ENCODE data around the gene TRPV3.
"Not testable (repeated sequence)": the region's sequence is repeated elsewhere in the genome, so short reads cannot be mapped to it uniquely, and the experiment has no call there.

Gene TRPV3

DNA sequence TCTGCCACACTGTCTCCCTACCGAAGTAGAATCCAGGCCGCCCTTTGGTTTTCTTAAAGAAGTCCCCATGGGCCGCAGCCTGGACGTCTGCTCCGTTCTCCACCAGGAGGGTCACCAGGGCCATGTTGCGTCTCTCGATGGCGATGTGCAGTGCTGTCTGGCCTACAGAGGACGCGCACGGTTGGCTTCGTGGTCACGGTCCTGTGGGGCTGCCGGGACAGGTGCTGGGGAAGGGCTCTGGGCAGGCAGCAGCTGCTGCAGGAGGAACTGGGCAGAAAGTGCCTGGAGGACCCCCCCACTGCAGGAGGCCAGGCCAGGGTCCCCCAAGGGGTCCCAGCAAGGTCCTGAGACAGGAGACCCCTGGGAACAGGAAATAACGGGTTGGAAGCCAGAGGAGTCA, 32.6 kb upstream of the TRPV3 start:
- TF ChIP-seq, protein P1, sequence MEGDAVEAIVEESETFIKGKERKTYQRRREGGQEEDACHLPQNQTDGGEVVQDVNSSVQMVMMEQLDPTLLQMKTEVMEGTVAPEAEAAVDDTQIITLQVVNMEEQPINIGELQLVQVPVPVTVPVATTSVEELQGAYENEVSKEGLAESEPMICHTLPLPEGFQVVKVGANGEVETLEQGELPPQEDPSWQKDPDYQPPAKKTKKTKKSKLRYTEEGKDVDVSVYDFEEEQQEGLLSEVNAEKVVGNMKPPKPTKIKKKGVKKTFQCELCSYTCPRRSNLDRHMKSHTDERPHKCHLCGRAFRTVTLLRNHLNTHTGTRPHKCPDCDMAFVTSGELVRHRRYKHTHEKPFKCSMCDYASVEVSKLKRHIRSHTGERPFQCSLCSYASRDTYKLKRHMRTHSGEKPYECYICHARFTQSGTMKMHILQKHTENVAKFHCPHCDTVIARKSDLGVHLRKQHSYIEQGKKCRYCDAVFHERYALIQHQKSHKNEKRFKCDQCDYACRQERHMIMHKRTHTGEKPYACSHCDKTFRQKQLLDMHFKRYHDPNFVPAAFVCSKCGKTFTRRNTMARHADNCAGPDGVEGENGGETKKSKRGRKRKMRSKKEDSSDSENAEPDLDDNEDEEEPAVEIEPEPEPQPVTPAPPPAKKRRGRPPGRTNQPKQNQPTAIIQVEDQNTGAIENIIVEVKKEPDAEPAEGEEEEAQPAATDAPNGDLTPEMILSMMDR (IDR thresholded peaks at IDR 0.05; ENCODE audit: low read length, missing control alignments), result no peak
- H3K4me3 ChIP-seq (replicated peaks; ENCODE audit: low read depth, low read length), result no peak overlapping the region
- DNase-seq (ENCODE audit: low read depth), result no peak

DNA sequence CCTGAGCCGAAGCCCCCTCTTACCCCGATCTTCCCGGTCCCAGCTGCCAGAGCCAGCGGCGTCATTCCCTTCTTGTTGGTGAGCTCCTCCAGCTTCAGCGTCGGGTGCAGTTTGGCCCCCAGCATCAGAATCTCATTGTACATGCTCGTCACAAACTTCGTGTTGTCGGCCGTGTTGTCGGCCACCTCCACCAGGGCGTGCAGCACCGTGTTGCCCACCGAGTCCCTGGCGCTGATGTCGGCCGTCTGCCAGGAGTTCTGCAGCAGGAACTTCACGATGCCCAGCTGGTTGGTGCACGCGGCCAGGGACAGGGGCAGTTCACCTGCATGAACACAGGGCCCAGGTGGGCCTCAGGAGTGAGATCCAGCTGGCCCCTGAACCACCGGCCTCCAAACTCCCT, 32.2 kb upstream of the TRPV3 start:
- TF ChIP-seq, protein P1 (IDR thresholded peaks at IDR 0.05; ENCODE audit: low read length, missing control alignments), result no peak
- no peak overlapping the region for H3K4me3 ChIP-seq (replicated peaks; ENCODE audit: low read depth, low read length)
- no peak for DNase-seq (ENCODE audit: low read depth)

DNA sequence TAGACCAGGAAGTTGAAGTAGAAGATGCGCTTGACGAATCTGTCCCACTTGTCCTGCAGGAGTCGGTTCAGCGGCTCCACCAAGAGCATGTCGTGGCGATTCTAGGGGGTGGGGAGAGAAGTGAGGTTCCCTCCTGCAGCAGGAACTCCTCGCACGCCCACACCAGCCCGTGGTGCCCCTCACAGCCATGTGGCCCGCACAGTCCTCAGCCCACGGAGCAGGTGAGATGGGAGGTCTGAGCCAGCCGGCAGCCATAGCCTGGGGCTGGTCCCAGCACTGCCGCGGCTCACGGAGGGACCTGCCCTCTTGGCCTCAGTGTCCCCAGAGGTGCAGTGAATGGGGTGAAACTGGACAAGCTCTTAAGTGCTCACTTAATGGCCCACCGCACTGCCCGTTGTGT, 28.2 kb upstream of the TRPV3 start:
- TF ChIP-seq, protein P1 (IDR thresholded peaks at IDR 0.05; ENCODE audit: low read length, missing control alignments), result no peak
- H3K4me3 ChIP-seq (replicated peaks; ENCODE audit: low read depth, low read length), result no peak overlapping the region
- DNase-seq (ENCODE audit: low read depth), result no peak

DNA sequence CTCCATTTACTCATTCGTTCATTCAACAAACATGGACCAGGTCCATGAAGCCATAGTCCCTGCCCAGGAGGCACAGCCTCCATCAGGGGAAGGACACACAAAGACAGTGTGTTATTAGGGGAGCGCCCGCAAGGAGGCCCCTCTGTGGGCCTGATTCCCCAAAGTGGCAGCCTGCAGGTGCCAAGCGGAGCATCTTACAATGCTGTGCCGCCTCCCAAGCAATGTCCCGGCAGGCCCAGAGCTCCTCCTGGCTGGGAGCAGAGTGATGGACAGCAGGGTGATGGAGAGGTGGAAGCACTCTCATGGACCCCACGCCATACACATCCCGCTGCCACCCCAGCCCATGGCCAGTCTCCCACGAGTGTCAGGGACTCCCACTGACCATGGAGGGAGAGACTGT, 25.8 kb upstream of the TRPV3 start:
- TF ChIP-seq, protein P1 (IDR thresholded peaks at IDR 0.05; ENCODE audit: low read length, missing control alignments), result no peak

DNA sequence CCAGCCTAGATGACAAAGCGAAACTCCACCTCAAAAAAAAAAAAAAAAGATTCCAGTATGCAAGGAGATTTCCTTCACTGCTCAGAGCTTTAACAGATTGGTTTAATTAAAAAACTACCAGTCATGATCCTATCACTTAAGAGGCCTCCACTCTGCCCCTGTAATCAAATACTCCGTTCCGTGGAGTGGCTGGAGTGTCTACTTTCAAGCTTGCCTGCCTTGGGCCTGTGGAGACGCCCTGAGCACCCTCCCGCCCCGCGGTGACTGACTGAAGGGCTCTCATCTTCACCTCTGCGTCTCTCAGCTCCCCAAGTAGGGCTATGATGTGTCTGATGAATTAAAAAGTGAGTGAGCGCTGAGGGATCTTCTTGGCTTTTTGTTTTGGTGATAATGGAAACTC, 25.3 kb upstream of the TRPV3 start:
- TF ChIP-seq, protein P1 (IDR thresholded peaks at IDR 0.05; ENCODE audit: low read length, missing control alignments), result no peak
- no peak for DNase-seq (ENCODE audit: low read depth)

More for the DNA sequence above, 25.8 kb upstream of the TRPV3 start:
- DNase-seq (ENCODE audit: low read depth), result no peak
- H3K4me3 ChIP-seq (replicated peaks; ENCODE audit: low read depth, low read length), result no peak overlapping the region

DNA sequence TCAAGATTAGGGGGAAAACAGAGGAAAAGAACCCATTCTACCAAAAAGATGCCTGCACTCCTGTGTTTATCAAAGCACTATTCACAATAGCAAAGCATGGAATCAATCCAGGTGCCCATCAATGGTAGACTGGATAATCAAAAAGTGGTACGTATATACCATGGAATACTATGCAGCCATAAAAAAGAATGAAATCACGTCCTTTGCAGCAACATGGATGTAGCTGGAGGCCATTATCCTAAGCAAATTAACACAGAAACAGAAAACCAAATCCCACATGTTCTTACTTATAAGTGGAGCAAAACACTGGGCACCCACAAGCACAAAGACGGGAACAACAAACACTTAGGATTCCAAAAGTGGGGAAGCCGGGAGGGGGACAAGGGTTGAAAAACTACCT, 21.1 kb upstream of the TRPV3 start:
- DNase-seq (ENCODE audit: low read depth); H3K4me3 ChIP-seq (replicated peaks; ENCODE audit: low read depth, low read length): not testable (repeated sequence)

More for the DNA sequence above, 25.3 kb upstream of the TRPV3 start:
- H3K4me3 ChIP-seq (replicated peaks; ENCODE audit: low read depth, low read length), result no peak overlapping the region

DNA sequence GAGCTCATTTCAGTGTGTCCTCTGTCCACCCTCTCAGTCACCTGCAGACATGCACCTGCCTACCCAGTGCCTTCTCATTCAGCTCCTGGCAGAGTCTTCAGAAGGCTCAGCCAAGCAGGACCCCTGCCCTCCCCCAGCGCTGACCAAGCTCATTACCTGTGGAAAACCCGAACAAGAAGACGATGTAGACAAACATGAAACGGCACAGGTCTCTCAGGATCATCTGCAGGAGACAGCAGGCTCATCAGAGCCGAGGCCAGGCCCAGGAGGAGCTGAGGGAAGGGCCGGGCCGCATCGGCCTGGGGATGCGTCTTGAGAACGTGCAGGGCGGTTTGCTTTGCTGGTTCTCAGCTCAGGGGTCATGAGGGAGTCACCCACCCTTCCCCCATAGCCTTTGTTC, 19.4 kb upstream of the TRPV3 start:
- no peak overlapping the region for H3K4me3 ChIP-seq (replicated peaks; ENCODE audit: low read depth, low read length)
- DNase-seq (ENCODE audit: low read depth), result no peak
- TF ChIP-seq, protein P1 (IDR thresholded peaks at IDR 0.05; ENCODE audit: low read length, missing control alignments), result no peak
